KMS-11 (cell line): ENCODE measurements around the gene ABCB8.

Experiments
- H2AFZ ChIP-seq: fragments of 200-600 bp; sonication (generic); 2 replicates; pipeline ENCODE4 v1.6.1; 2016; ENCODE audit warnings: antibody characterized with exemption, mixed run types, low read depth
- H3K27ac ChIP-seq: fragments of 200-600 bp; sonication (generic); 2 replicates; pipeline ENCODE4 v1.6.1; 2016; ENCODE audit warnings: mild to moderate bottlenecking, mixed run types
- H3K27me3 ChIP-seq: fragments of 200-600 bp; sonication (generic); 2 replicates; pipeline ENCODE4 v1.6.1; 2017; ENCODE audit warnings: mild to moderate bottlenecking, low read depth, mixed run types, moderate library complexity; ENCODE audit not compliant: insufficient read depth
- H3K36me3 ChIP-seq: fragments of 200-600 bp; sonication (generic); 2 replicates; pipeline ENCODE4 v1.6.1; 2017; ENCODE audit warnings: mild to moderate bottlenecking, mixed run types; ENCODE audit not compliant: insufficient read depth
- H3K4me1 ChIP-seq: fragments of 200-600 bp; sonication (generic); 2 replicates; pipeline ENCODE4 v1.6.1; 2016; ENCODE audit warnings: mild to moderate bottlenecking, low read depth, mixed run types; ENCODE audit not compliant: poor library complexity, severe bottlenecking
- H3K4me2 ChIP-seq: fragments of 200-600 bp; sonication (generic); 2 replicates; pipeline ENCODE4 v1.7.0; 2016; ENCODE audit warnings: mild to moderate bottlenecking, mixed run types
- H3K4me3 ChIP-seq: fragments of 200-600 bp; sonication (generic); IDR thresholded peaks from 2 replicates; pipeline ENCODE4 v1.6.1; 2017; ENCODE audit warnings: low read depth, low read length, mixed read lengths; ENCODE audit not compliant: insufficient read depth
- H3K79me2 ChIP-seq: fragments of 200-600 bp; sonication (generic); 2 replicates; pipeline ENCODE4 v1.6.1; 2016; ENCODE audit warnings: low read depth, mixed run types; ENCODE audit not compliant: insufficient read depth
- H3K9ac ChIP-seq: fragments of 200-600 bp; sonication (generic); 2 replicates; pipeline ENCODE4 v1.6.1; 2016; ENCODE audit warnings: mild to moderate bottlenecking, mixed run types
- H4K20me1 ChIP-seq: fragments of 200-600 bp; sonication (generic); 2 replicates; pipeline ENCODE4 v1.6.1; 2016; ENCODE audit warnings: mild to moderate bottlenecking, mixed run types; ENCODE audit not compliant: insufficient read depth
- TF ChIP-seq, protein P1 (sequence below): fragments of 200-600 bp; sonication (generic); conservative IDR thresholded peaks from 2 replicates; pipeline ENCODE4 v1.6.1; 2017; ENCODE audit warnings: low read depth, mild to moderate bottlenecking, antibody characterized with exemption, low read length, moderate library complexity, mixed read lengths

ABCB8 gene

DNA sequence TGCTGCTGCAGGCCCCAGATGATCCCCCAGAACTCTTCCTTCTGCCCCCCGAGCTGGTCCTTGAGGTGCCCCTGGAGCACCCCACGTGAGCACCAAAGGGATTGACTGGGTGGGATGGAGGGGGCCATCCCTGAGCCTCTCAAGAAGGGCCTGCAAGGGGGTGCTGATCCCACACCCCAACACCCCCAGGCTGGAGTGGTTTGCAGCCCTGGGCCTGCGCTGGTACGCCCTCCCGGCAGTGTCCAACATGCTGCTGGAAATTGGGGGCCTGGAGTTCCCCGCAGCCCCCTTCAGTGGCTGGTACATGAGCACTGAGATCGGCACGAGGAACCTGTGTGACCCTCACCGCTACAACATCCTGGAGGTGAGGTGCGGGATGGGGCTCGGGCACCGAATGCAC lies 29.2 kb upstream of the ABCB8 start:
- H4K20me1 ChIP-seq = no peaks in the 10 kb centered on the region
- TF ChIP-seq, protein P1, sequence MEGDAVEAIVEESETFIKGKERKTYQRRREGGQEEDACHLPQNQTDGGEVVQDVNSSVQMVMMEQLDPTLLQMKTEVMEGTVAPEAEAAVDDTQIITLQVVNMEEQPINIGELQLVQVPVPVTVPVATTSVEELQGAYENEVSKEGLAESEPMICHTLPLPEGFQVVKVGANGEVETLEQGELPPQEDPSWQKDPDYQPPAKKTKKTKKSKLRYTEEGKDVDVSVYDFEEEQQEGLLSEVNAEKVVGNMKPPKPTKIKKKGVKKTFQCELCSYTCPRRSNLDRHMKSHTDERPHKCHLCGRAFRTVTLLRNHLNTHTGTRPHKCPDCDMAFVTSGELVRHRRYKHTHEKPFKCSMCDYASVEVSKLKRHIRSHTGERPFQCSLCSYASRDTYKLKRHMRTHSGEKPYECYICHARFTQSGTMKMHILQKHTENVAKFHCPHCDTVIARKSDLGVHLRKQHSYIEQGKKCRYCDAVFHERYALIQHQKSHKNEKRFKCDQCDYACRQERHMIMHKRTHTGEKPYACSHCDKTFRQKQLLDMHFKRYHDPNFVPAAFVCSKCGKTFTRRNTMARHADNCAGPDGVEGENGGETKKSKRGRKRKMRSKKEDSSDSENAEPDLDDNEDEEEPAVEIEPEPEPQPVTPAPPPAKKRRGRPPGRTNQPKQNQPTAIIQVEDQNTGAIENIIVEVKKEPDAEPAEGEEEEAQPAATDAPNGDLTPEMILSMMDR = no peak

DNA sequence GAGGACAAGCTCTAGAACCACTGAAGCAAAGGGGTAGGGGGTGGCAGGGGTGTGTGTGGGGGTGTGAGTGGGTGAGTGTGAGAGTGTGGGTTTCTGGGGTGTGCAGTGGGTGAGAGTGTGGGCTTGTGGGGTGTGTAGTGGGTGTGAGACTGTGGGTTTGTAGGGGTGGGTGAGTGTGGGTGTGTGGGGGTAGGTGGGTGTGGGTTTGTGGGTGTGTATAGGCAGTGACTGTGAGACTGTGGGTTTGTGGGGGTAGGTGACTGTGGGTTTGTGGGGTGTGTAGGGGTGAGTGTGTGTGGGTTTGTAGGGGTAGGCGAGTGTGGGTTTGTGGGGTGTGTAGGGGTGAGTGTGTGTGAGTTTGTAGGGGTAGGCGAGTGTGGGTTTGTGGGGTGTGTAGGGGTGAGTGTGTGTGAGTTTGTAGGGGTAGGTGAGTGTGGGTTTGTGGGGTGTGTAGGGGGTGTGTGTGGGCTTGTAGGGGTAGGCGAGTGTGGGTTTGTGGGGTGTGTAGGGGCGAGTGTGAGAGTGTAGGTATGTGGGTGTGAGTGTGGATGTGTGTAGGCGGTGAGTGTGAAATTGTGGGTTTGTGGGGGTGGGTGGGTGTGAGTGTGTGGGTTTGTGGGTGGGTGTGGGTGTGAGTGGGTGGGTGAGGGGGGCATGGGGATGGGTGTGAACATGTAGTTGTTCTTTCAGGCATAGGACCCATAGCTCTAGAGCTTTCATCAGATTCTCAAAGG lies 28.6 kb upstream of the ABCB8 start:
- no peak overlapping the region for H2AFZ ChIP-seq
- H3K4me2 ChIP-seq = no peak overlapping the region
- peaks cover 7% of the 10 kb centered on the region; the same call in 1 of the 2 replicates for H3K27me3 ChIP-seq
- H3K36me3 ChIP-seq = no peaks in the 10 kb centered on the region
- no peak overlapping the region for H3K4me3 ChIP-seq
- TF ChIP-seq, protein P1 = no peak
- H3K79me2 ChIP-seq = no peaks in the 10 kb centered on the region
- H3K9ac ChIP-seq = no peak overlapping the region
- H3K27ac ChIP-seq = no peak overlapping the region
- no peaks in the 10 kb centered on the region for H3K4me1 ChIP-seq
- no peaks in the 10 kb centered on the region for H4K20me1 ChIP-seq

More for the DNA sequence above, 29.2 kb upstream of the ABCB8 start:
- H2AFZ ChIP-seq = no peak overlapping the region
- H3K79me2 ChIP-seq = no peaks in the 10 kb centered on the region
- H3K4me1 ChIP-seq = no peaks in the 10 kb centered on the region
- peaks cover 7% of the 10 kb centered on the region; the same call in 1 of the 2 replicates for H3K27me3 ChIP-seq
- H3K9ac ChIP-seq = no peak overlapping the region
- no peaks in the 10 kb centered on the region for H3K36me3 ChIP-seq
- H3K4me2 ChIP-seq = no peak overlapping the region
- H3K4me3 ChIP-seq = no peak overlapping the region
- H3K27ac ChIP-seq = no peak overlapping the region

DNA sequence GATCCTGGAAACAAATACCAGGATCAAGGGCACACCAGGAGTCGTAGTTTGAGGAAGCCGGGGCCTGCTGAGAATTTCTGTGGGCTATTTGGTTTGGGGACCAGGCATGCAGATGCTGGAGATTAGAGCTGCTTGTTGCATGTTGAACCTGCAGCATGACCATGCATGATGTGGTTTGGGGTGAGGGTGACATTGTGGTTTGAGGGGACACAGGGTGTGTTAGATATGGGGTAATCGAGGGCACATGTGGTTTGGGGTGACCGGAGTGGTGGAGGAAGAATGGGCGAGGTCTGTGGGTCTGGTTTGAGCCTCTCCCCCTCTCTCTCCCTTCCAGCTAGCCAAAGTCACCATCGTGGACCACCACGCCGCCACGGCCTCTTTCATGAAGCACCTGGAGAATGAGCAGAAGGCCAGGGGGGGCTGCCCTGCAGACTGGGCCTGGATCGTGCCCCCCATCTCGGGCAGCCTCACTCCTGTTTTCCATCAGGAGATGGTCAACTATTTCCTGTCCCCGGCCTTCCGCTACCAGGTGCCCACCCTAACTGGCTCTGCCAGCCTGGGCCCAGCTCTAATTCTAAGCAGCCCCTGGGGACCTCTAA lies 27.3 kb upstream of the ABCB8 start:
- TF ChIP-seq, protein P1 = no peak
- no peaks in the 10 kb centered on the region for H4K20me1 ChIP-seq

DNA sequence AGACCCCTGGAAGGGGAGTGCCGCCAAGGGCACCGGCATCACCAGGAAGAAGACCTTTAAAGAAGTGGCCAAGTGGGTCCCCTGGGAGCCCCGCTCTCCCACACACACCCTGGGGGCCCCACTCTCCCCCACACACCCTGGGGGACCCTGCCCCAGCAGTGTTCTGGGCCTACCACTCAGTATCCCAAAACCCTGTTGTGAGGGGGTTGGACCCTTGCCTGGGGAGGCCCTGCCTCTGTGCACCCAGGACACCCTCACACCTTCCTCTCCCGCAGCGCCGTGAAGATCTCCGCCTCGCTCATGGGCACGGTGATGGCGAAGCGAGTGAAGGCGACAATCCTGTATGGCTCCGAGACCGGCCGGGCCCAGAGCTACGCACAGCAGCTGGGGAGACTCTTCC lies 26.7 kb upstream of the ABCB8 start:
- H2AFZ ChIP-seq = no peak overlapping the region
- H3K27ac ChIP-seq = no peak overlapping the region
- TF ChIP-seq, protein P1 = no peak
- no peak overlapping the region for H3K4me3 ChIP-seq
- H3K27me3 ChIP-seq = peaks cover 7% of the 10 kb centered on the region; the same call in 1 of the 2 replicates
- no peaks in the 10 kb centered on the region for H3K4me1 ChIP-seq
- H4K20me1 ChIP-seq = no peaks in the 10 kb centered on the region
- no peak overlapping the region for H3K4me2 ChIP-seq
- no peak overlapping the region for H3K9ac ChIP-seq
- H3K79me2 ChIP-seq = no peaks in the 10 kb centered on the region
- H3K36me3 ChIP-seq = no peaks in the 10 kb centered on the region

More for the DNA sequence above, 27.3 kb upstream of the ABCB8 start:
- no peaks in the 10 kb centered on the region for H3K79me2 ChIP-seq
- no peak overlapping the region for H3K4me2 ChIP-seq
- no peaks in the 10 kb centered on the region for H3K4me1 ChIP-seq
- H2AFZ ChIP-seq = no peak overlapping the region
- no peaks in the 10 kb centered on the region for H3K36me3 ChIP-seq
- H3K27ac ChIP-seq = no peak overlapping the region
- H3K27me3 ChIP-seq = peaks cover 7% of the 10 kb centered on the region; the same call in 1 of the 2 replicates
- H3K9ac ChIP-seq = no peak overlapping the region
- no peak overlapping the region for H3K4me3 ChIP-seq
